NCI-H2171 (cell line): ENCODE results near the gene MAGI2.

Source experiments
- DNase-seq: peaks from one replicate; lab custom pipeline; 2025; lab: John Stamatoyannopoulos, UW

The MAGI2 gene

GRCh38 chr7:78487464-78487863, 966.0 kb downstream of the MAGI2 start:
- DNase-seq = no peak

GRCh38 chr7:78479348-78479747, 974.1 kb downstream of the MAGI2 start:
- DNase-seq = no peak

- no peak for DNase-seq
Observed at GRCh38 chr7:78476851-78477405, 976.5 kb downstream of the MAGI2 start.

- peak; percentile 67 for DNase-seq
Observed at GRCh38 chr7:78473571-78474301, 979.7 kb downstream of the MAGI2 start.

GRCh38 chr7:78473021-78473420, 980.4 kb downstream of the MAGI2 start:
- DNase-seq = no peak

GRCh38 chr7:78472519-78472918, 980.9 kb downstream of the MAGI2 start:
- peak; percentile 25 for DNase-seq

- DNase-seq = no peak
Observed at GRCh38 chr7:78465894-78466293, 987.6 kb downstream of the MAGI2 start.

- no peak for DNase-seq
Observed at GRCh38 chr7:78463039-78463438, 990.4 kb downstream of the MAGI2 start.

GRCh38 chr7:78450706-78451105, 1002.8 kb downstream of the MAGI2 start:
- no peak for DNase-seq

GRCh38 chr7:78448911-78449310, 1004.6 kb downstream of the MAGI2 start:
- no peak for DNase-seq

GRCh38 chr7:78444267-78444666, 1009.2 kb downstream of the MAGI2 start:
- DNase-seq = no peak

GRCh38 chr7:78443811-78444210, 1009.7 kb downstream of the MAGI2 start:
- DNase-seq = no peak

GRCh38 chr7:78441737-78442136, 1011.7 kb downstream of the MAGI2 start:
- no peak for DNase-seq

- no peak for DNase-seq
Observed at GRCh38 chr7:78438433-78438832, 1015.0 kb downstream of the MAGI2 start.

- DNase-seq = no peak
Observed at GRCh38 chr7:78437118-78437517, 1016.3 kb downstream of the MAGI2 start.

GRCh38 chr7:78435355-78435754, 1018.1 kb downstream of the MAGI2 start:
- no peak for DNase-seq

- no peak for DNase-seq
Observed at GRCh38 chr7:78434281-78434680, 1019.2 kb downstream of the MAGI2 start.

GRCh38 chr7:78433421-78433820, 1020.0 kb downstream of the MAGI2 start:
- DNase-seq = no peak

GRCh38 chr7:78429878-78430277, 1023.6 kb downstream of the MAGI2 start:
- DNase-seq = no peak

GRCh38 chr7:78427209-78427608, 1026.3 kb downstream of the MAGI2 start:
- no peak for DNase-seq

- no peak for DNase-seq
Observed at GRCh38 chr7:78420001-78420400, 1033.5 kb downstream of the MAGI2 start.

GRCh38 chr7:78417180-78417853, 1036.2 kb downstream of the MAGI2 start:
- no peak for DNase-seq

GRCh38 chr7:78413568-78413967, 1039.9 kb downstream of the MAGI2 start:
- DNase-seq = no peak
